GM19467 (cell line): Measurements from ENCODE around the gene PIK3R1.
A peak's percentile ranks its signal among the peaks of the same experiment; 100 is the strongest.

Experiments used
- ATAC-seq: cut with Tn5 transposase; IDR thresholded peaks from one replicate; pipeline ENCODE4 v1.9.1; 2021; ENCODE audit warnings: mild to moderate bottlenecking, moderate library complexity; ENCODE audit not compliant: unreplicated experiment

PIK3R1 gene

DNA sequence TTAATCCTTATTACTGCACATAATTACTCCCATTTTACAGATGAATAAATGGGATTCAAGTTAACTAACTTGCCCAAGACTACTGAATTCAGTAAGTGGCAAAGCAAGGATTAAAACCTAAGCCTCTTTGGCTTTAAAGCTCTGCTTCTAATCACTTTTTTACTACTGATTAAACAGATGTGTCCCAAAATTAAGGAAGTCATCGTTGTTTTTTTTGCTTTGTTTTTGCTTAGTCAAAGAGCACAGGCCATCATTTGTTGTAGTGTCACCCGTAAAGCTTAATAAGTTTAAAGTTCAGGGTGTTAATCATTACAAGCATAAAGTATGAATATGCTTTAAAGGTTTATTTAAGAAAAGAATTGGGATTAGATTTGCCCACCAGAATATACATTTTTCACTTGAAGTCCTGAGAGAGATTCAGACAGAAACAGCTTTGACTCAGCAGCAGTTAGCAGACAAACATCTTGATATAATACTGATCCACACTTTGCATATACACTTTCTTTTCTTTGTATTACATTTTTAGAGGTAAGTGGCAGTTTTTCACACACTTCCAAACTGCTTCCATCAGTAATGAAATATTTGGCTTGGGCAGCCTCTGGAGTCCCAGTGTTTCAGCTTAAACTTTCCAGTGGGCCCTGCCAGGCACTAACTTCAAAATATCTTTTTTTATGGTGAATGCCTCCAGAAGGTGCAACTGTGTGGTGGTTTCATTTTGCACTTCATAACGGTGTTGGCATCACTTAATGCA is 52.7 kb downstream of the PIK3R1 start:
- no peak for ATAC-seq

DNA sequence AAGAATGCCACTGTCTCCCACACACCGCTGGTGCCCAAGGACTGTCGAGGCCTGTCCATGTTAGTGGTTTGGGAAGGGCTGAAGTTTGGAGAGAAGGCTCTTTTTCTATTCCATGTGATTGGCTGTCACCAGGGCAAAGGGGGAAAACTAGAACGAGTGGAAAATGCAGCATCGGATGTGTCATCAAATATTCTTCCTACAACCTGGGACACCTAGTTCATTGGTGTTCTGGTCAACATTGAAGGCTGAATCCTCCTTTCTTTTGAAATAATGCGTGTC is 53.2 kb downstream of the PIK3R1 start:
- ATAC-seq, result no peak

DNA sequence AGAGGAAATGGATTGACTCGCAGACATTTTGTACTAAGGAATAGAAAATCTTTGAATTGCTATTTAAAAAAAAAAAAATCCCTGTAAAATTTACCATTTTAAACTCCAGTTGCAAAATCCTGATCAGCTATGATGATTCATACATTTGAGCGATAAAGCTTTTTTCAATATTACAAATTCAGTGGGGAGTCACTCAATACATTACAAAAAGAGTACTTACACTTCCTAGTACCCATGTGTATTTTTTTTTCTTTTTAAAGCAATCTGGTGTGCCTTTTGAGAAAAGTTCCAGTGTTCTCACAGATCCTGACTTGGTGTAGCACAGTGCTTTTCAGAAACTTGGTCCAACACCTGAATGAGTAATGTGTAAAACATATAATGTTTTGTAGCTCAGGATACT is 54.3 kb downstream of the PIK3R1 start:
- ATAC-seq, result no peak

DNA sequence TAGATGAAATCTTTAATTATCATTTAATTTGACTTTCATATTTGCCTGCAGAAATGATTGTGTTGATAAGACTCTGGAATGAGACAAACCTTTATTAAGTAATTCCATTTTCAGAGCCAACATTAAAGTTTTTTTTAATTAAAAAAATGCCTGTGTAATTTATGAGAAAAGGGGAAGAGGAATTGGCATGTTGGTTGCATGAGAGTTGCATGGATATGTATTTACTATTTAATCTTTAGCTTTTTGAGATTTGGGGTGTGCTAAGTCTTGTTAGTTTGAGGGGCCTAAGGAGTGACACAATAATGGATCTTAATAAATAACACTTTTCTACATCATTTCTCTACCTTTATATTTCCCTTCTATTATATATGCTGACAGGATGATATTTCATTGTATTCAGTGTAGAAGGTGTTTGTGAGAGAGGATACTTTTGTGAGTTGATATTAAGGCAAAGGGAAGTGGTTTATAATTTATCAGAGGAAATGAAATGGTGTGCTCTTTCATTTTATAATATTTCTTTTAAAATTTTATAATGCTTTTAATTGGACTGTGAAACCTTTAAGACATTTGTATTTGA is 54.9 kb downstream of the PIK3R1 start:
- no peak for ATAC-seq

DNA sequence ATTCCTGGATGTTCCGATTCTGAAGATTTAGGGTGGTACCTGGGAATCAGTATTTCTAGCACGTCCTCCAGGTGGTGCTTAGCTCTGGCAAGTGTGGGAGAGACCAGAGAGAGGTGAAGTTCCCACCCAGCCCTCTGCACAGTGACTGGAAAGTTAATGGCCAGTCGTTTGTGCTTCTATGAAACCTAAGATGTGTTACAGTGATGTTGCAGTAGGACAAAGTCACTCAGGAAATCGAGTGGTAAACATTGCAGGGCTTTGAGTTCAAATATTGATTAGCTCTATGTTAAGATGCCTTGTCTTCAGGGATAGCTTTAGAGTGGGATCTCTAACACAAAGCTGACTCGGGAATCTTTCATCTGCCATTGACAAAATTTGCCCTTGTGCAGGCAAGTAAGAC is 55.6 kb downstream of the PIK3R1 start:
- no peak for ATAC-seq

DNA sequence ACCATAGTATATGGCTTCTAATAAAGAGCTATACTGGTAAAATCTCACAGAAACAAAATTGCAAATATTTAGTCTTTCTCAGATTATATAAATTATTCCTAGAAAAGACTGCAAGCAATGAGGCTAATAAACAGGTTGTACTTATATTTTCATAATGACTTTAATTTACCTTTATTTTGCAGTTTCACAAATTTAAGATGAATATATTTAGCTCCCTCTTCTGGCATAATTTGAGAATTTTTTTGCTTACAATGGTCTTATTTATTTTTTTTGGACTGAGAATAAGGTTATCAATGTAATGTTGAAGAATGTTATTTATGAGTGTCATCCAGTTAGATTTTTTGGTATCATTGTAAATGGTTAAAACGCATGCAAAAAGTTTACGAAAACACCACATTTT is 56.7 kb downstream of the PIK3R1 start:
- no peak for ATAC-seq

DNA sequence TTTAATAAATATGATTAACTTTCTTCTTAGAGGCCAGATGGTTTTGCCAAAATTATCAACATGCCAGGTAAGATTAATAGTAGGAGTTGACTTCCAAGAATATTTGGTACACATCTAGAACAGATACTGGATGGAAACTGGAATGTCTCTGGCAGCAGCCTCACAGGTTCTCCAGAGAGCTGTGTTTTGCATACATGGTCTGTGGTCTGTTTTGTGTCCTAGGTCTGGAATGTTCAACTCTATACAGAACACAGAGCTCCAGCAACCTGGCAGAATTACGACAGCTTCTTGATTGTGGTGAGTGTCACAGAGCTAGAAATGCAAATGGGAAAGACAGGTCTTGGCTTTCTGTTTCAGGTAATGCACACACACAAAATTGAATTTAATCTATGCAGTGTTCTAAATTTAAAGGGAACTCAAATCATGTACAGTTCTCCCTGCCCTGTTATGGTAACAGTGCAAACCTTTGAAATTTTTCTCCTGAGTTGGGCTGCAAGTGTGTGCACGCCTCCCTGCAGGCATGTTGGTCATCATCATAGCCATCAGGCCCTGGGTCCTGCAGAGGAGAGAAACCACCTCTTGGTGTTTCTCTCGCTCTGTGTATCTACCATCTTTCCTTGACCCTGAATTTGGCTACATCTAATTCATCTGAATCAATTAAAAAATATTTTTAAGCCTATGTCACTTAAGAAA is 58.3 kb downstream of the PIK3R1 start:
- ATAC-seq, result peak; percentile 53

DNA sequence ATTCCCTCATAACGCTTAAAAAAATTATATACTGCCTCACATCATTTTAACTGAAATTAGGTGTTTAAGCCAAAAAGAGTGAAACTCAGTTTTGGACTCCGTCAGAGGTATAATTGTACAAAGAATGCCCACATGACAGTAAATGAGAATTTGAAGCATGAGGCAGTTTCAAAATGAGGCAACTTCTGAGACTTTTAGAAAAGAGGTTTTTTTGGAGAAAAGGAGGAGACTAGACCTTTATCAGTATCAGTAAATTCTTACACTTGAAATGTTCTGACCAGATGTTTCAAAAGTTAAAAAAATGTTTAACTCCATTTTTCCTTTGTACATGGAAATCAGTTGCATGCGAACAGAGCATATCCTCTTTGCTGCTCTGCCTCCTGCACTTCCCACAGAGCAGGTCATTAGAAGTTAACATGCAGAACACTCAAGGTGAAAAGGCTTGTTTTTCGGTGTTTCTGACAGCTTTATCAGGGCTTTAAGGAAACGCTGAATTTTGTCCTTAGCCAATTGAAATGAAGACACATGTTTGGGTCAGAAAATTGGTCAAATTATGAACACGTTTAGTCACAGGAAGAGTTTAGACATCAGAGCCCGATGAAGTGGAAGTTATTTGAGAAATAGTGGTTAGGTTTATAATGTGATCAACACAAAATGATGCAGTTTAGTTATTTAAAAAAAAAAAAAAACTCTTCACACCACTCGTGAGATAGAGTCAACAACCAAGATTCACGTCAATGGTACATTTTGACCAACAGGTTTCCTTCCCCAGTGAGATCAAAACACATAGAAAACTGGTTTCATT is 59.5 kb downstream of the PIK3R1 start:
- ATAC-seq, result peak; percentile 41

DNA sequence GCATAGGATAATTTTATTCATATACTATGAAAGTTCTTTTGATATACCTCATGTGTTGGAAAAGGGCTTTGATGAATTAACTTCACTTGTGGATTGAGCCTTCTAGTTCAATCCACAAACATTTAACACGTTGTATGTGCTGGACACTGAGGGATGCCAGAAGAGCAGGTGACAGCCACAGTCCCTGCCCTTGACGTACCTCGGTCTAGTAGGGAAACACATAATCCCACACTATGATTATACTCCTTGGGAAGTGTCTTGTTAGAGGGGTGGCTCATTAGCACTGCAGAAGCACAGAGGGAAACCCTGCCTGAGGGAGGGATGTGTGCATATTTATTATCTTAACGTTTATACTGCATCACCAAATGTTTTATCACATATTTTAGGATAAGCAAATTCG is 61.2 kb downstream of the PIK3R1 start:
- no peak for ATAC-seq

DNA sequence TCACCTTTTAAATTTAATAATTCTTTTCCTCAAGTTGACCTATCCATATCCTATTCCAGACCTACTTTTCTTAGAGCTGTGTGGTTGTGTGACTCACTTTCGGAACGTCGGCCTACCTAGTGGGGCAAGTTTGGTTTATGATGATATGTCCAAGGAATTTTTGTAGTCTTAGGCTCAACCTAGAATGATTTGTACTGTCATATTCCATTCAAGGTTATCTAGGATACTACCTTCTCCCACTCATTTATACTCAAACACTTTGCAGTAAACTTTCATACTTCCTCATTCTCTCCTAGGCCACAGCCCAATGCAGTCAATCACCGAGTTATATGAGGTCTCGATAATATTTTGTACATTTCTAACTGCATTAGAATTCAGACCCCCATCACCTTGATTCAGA is 61.9 kb downstream of the PIK3R1 start:
- ATAC-seq, result no peak

DNA sequence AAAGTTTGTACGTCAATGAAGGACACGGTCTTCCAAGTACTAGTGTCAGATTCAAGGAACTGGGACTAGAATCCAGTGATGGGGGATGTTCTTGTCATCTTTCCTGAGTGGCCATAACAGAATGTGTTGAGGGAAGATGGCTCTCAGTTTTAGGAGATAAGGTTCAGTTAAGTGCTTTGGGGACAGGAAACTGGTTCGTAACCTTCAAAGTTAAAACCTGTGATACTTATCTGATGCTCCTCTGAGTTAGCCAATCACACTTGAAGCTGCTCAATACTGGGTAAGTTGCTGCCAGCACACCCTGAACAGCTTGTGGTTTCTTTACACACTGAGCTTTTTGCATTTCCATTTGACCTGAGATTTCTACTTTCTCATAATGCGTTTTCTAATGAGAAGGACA is 64.4 kb downstream of the PIK3R1 start:
- no peak for ATAC-seq

DNA sequence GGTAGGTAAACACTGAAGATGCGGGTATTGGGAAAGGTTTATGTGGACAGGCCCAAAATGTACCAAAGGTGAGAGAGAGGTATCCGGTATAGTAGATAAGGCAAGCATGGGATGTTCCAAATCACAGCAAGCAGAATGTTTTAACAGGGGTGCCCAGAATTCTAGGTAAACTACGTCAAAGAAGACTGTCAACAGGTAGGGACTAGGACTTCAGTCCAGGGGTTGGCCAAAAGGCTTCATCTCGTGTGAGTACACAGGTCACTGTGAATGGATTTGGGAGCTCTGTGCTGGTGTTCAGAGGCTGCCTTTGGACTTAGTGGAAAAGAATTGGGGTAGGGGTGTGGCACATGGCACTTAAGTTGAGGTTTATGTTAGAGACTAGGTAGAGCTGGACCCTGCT is 66.4 kb downstream of the PIK3R1 start:
- no peak for ATAC-seq

DNA sequence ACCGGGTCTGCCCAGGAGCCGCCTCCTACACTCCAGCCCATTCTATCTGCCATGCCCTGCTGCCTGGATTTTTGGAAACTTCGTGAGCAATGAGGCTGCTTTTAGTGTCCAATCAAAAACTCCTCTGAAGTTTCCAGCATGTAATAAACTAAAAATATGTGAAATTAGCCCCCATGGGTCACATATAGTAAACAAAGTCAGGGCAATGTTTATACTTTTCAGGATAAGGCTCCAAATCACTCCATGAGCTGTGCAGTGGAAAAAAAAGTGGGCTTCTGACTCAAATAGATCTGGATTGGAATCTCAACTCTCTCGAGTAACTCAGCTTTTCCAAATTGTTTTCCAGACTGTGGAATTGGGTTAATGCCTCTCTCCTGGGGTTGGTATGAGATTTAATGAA is 68.2 kb downstream of the PIK3R1 start:
- no peak for ATAC-seq

DNA sequence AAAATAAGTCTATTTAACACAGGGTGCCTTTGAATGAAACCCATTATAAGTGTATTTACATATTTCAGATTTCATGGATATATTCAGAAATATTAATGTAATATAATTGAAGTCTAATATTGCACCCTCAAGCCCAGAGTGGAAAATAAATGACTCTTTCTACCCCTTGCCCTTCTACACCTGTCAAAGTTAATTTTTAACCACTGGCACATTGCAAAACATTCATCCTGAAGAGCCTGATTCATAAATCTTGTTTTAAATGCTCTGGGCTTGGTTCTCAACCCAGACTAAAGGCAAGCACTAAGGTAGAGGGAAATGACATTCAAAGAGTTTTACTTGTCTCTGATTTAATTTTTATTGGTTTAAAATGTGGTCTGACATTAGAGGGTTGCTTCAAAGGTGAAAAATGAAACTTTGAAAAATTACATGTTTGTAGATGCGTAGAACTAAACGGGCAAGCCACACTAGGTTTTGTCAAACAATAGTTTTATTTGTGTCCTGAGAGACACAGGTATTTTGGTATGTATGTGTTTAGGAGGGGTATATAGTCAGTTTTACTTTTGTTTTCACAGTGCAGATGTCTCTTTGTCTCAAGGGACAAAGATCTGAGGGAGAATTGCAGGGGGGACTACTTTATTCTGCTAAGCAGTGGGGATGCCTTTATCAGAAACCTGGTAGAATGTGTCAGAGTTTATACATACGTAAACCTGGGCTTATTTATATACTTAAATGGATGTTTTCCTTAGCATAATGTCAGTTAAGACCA is 69.7 kb downstream of the PIK3R1 start:
- no peak for ATAC-seq

DNA sequence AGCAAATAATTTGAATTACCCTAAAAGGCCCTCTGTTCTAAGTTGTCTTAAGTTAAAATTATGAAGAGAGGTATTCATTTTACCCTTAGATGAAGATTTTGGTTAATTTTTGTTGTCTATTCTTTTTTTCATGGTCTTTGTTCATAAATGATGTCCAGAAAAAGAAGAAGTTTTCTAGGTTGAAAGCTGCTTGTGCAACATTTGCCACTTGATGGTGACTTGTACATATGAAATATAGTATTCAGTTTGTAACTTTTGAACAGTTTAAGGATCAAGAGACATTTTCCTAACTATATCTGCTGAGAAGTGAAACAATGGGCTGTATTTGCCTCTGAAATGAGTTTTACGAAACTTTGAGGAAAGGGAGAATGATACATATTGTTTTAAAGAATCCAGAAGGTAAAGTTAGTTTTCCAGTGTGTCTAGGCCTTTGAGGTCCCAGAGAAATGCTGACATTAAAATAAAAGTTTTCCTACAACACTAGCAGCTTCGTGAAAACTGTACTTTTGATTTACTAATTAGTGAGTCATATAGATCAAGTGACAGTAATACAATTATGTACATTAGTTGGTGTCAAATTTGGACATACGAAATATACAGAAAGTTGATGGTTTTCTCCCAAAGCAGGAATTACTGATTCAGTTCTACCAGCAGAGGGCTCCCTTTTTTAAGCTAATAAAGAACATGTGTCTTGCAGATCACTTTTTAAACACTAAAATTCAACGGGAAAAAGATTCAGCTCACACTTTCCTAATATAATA is 70.5 kb downstream of the PIK3R1 start:
- no peak for ATAC-seq

DNA sequence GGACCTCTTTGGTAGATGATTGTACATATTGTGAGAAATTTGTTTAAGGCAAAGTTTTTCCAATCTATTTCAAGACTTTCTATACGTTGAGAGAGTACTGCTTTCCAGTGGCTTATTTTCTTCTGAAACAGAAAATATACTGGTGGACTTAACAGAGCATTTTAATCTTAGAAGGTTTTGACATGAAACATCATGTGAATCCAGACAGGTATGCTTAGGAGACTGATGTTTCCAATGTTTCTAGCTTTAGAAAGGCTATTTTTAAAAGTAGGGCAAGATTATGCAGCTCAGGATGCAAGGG is 71.0 kb downstream of the PIK3R1 start:
- ATAC-seq, result no peak

DNA sequence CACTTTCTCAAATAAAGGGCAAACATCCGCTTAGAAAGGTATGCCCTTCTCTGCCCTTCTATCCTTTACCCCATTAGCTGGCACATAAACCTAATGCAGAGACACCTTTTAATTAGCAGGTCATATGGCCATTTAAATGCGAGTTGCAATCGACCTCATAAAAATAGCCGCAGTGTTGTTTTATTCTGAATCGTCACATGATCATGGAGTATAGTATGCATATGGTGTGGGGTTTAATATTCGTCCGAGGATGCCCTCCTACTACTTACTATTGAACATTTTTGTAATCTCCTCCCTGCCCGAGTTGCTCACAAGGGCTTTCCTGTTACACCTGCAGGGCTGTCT is 72.0 kb downstream of the PIK3R1 start:
- no peak for ATAC-seq

DNA sequence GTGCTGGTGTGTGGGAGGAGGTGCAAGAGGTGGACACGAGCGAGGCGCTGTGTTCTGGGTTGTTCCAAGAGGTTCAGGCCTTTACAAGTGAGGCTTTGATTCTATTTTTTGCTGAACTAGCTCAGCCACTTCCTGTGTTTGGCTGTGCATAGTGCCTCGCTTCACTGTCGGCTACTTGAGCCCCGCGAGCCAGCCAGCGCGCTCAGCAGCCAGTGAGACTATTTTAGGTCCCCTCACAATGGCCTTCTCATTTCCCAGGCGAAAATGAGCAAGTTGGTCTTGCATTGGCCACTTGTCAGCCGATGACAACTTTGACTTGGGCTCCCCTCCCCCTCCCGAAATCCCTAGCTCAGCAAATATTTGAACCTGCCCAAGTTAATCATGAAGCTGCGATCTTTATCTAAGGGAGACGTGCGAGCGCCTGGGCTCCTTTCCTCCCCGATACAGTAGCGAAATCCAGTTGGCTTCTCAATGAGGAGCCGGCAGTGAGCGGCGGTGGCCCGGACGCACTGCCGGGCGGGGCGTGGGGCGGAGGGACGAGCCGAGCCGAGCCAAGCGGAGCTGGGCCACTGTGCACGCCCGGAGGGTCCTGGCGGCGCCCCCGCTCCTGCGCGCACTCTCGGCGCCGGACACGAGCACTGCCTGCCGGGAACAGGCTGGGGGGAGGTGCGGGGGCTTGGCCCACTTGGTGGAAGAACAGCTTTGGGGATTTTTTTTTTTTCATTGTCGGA is 72.6 kb downstream of the PIK3R1 start:
- ATAC-seq, result peak; percentile 79

DNA sequence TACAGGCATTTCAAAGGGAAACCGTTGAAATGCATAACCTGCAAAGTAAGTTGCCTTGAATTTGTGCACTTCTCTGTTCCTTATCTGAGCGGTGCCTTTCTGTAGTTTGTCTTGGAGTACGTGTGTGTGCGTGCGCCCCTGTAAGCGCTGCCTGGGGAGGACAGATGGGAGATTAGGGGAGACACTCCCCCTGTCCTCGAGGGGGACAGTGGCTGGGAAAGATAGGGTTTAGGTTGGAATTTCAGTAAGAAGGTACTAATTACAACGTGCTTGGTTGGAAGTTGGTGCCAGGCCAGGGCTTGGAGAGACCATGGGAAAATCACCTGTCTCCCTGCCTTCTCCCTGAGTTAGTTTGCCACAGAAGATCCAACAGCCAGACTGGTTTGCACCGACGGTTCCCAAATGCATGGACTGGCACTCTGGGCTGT is 73.2 kb downstream of the PIK3R1 start:
- peak; percentile 8 for ATAC-seq

DNA sequence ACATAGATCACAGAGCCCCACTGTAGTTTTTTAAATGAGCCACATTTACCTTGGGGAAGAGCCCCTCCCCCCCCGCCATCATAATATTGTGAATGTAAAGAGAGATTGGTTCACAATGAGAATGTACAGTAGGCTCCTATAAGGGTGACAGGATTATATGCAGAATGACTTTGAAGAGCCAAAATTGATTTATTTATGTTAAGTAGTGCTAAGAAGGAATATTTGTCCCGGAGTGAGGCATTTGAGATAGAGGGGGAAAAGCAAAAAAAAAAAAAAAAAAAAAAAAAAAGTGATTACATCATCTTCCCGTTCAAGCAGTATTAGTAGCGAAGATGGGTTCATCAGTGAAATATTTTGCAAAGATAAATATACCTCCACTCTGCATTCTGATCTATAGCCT is 73.9 kb downstream of the PIK3R1 start:
- ATAC-seq, result no peak
